ENCODE results near the gene XPC.

XPC gene

GRCh38 chr3:14152963-14153355 lies 25.4 kb downstream of the XPC start:
- no peak for TF ChIP-seq CTCF (conservative IDR thresholded peaks at IDR 0.05; ENCODE audit: low read depth)
- no peak for DNase-seq (ENCODE audit: low spot score)
- CTCF ChIA-PET: interaction anchor here (0.6 kb wide), 2 partner anchors 54 to 1142 kb away, joined by 3 to 4 read pairs; no protein-coding TSS in a partner anchor
- peak overlapping the region; percentile 35; the same call in 1 of the 2 replicates for H3K27ac ChIP-seq
- POLR2A ChIA-PET (ENCODE audit: low non-redundant PET): no interaction called here

DNA sequence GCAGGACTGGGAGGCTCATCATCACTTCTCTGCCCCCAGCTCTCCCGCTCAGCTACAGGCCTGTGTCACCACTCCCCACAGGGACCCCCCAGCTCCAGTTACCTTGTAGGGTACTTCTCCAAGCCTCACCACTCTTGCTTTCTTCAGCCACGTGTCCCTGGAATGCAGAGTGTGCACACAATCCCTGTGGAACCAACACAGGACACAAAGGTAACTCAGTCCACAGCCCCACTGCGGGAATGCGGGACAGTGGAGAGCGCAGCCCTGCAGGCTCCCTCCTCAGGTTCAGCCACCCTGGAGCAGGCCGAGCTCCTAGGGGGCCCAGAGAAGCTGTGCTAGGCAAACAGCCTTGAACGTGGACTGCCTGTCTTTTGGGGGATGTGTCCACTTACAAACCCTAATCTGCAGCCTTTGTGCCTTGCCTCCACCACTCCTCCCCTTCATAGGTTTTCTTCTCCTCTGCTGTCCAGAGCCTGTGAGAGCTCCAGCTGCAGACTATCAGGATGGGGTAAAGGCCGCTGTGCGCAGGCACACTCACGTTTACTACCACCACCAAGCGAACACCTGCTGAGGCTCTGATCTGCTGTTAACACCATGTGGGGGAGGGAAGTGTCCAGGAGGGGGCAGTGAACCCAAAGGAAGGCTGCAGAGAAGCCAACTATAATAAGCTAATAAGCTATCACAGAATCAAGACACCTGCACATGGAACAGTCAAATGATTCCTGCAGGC lies 26.0 kb downstream of the XPC start:
- DNase-seq (ENCODE audit: low spot score): no peak
- ChIA-PET CTCF (interaction anchor here (0.6 kb wide), 2 partner anchors 55 to 1142 kb away, joined by 3 to 4 read pairs; no protein-coding TSS in a partner anchor), POLR2A (ENCODE audit: low non-redundant PET) (no interaction called here)
- peak overlapping the region; percentile 35 for H3K27ac ChIP-seq
- no peak; the same call in 1 of the 2 replicates for TF ChIP-seq CTCF (conservative IDR thresholded peaks at IDR 0.05; ENCODE audit: low read depth)

- CTCF ChIA-PET: no interaction called here
- POLR2A ChIA-PET (ENCODE audit: low non-redundant PET): no interaction called here
- DNase-seq (ENCODE audit: low spot score): no peak
- H3K27ac ChIP-seq: peak overlapping the region; percentile 56
- no peak for TF ChIP-seq CTCF (conservative IDR thresholded peaks at IDR 0.05; ENCODE audit: low read depth)
These were observed 26.8 kb downstream of the XPC start for GRCh38 chr3:14151471-14152083.

DNA sequence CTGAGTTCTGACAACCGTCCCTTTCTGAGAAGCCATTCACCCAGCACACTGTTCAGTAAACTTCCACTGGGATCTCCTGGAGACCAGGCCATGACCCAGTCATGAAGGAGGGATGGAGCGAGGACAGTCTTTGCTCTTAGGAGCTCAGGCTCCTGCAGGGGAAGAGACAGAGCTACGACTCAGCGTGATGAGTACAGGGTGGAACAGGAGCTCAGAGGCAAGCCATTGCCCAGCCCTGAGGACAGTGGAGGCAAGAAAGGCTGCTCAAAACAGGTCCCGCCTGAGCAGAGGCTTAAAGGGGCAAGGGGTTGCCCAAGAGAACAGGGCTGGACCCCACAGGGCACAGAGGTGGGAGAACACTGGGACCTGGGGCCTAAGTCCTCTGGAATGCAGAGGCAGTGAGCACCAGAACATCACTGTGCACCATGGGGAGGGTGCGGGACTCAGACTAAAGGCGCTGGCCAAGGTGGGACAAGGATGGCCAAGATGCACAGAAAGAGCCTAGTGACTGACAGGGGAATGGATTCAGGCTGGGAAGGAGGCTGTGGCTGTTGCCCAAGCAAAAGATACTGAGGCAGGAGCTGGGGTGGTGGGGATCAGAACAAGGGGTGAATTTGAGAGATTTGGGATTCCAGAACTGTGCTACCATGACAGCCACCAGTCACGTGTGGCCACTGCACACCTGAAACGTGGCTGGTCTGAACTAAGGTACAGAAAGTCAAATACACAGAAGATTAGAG lies 27.7 kb downstream of the XPC start:
- ChIA-PET POLR2A (ENCODE audit: low non-redundant PET) (no interaction called here), CTCF (no interaction called here)
- no peak for TF ChIP-seq CTCF (conservative IDR thresholded peaks at IDR 0.05; ENCODE audit: low read depth)
- H3K27ac ChIP-seq: peak overlapping the region; percentile 56
- no peak for DNase-seq (ENCODE audit: low spot score)

- H3K27ac ChIP-seq: peak overlapping the region; percentile 56
- POLR2A ChIA-PET (ENCODE audit: low non-redundant PET): no interaction called here
- no peak for TF ChIP-seq CTCF (conservative IDR thresholded peaks at IDR 0.05; ENCODE audit: low read depth)
- DNase-seq (ENCODE audit: low spot score): no peak
- CTCF ChIA-PET: no interaction called here
These were observed 28.3 kb downstream of the XPC start for GRCh38 chr3:14150078-14150477.
